Body of pancreas (tissue), 4 donors: ENCODE data around the gene PEA15.

Source experiments
- POLR2A ChIP-seq, 3 donors: fragments of 450-650 bp; IDR thresholded peaks; one replicate each; pipeline ENCODE4 v1.6.1; 2016; ENCODE audit warnings: antibody characterized with exemption in 3 of 3, mild to moderate bottlenecking in 2 of 3
- TF ChIP-seq, protein P1 (sequence below), 7 experiments: fragments of 450-650 bp in 4 of 7; fragments of 200-600 bp in 3 of 7; sonication (generic) in 3 of 7; IDR thresholded peaks; one replicate each; pipeline ENCODE4 v1.5.1; 2016 to 2019; ENCODE audit warnings: antibody characterized with exemption in 7 of 7

DNA sequence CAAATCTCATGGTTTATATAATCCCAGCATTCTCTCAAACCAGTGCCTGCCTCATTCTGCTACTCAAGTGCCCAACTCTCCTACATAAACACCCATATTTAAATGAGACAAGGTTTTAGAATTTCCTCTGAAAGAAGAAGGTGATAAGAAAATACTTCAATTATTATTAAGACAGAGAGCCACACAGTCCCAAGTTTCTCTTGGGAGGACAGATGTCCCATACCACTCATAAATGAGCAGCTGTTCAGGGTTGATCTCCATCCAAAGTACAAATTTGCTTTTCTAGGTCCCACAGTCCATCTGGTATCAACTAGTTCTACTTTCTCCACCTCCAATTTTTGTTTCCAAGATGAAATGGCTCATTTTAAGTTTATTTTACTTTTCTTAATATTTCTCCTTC, 45.8 kb downstream of the PEA15 start:
- no peak for TF ChIP-seq POLR2A (IDR thresholded peaks at IDR 0.05)
- TF ChIP-seq, protein P1, sequence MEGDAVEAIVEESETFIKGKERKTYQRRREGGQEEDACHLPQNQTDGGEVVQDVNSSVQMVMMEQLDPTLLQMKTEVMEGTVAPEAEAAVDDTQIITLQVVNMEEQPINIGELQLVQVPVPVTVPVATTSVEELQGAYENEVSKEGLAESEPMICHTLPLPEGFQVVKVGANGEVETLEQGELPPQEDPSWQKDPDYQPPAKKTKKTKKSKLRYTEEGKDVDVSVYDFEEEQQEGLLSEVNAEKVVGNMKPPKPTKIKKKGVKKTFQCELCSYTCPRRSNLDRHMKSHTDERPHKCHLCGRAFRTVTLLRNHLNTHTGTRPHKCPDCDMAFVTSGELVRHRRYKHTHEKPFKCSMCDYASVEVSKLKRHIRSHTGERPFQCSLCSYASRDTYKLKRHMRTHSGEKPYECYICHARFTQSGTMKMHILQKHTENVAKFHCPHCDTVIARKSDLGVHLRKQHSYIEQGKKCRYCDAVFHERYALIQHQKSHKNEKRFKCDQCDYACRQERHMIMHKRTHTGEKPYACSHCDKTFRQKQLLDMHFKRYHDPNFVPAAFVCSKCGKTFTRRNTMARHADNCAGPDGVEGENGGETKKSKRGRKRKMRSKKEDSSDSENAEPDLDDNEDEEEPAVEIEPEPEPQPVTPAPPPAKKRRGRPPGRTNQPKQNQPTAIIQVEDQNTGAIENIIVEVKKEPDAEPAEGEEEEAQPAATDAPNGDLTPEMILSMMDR (IDR thresholded peaks at IDR 0.05): no peak
